GM18868 (cell line): ENCODE measurements around the gene PPP2R3B.
"Not testable (repeated sequence)": the region's sequence is repeated elsewhere in the genome, so short reads cannot be mapped to it uniquely, and the experiment has no call there.

Experiments used
- ATAC-seq: cut with Tn5 transposase; IDR thresholded peaks from one replicate; pipeline ENCODE4 v1.9.1; 2021; ENCODE audit warnings: mild to moderate bottlenecking, moderate library complexity; ENCODE audit not compliant: unreplicated experiment

Gene PPP2R3B, protein sequence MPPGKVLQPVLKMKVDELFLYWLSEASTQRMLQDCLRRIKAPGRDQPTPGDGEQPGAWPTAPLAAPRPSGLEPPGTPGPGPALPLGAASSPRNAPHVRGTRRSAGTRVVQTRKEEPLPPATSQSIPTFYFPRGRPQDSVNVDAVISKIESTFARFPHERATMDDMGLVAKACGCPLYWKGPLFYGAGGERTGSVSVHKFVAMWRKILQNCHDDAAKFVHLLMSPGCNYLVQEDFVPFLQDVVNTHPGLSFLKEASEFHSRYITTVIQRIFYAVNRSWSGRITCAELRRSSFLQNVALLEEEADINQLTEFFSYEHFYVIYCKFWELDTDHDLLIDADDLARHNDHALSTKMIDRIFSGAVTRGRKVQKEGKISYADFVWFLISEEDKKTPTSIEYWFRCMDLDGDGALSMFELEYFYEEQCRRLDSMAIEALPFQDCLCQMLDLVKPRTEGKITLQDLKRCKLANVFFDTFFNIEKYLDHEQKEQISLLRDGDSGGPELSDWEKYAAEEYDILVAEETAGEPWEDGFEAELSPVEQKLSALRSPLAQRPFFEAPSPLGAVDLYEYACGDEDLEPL

DNA sequence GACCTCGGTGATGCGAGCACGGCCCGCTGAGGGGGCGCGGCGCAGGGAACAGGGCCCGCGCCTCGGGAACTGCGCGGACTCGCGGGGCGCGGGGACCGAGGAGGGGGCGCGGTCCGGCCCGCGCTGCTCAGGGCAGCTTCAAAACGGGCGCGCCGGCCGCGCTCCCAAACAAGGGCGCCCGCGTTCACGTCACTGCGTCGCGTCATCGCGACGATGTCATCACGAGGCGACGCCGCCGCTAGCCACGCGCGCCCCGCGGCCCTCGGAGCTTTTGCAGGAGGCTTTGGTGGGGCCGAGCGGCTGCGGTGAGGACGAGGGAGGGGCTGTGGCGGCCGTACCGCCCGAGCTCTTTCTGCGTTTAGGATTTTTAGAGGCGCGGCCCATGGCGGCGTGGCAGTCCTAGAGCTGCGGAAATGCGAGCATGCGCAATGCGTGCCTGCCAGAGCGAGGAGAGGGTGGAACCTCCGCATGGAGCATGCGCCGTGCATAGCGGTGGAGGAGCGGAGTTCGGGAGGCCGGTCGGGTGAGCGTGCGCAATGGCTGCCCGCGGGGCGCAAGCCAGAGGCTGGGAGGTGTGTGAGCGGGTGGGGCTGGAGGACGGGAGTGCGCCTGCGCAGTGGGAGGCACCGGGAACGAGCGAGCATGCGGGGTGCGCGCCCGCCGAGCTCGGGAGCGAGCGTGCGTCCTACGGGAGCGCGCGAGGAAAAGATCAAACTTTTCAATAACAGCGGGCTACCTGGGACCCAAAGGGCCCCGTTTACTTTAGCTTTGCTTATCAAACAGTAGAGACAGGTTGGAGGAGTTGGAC lies at the start of gene PPP2R3B:
Gene PPP2R3B (minus strand): TSS at position 140 of the 808 bp plus-strand sequence. CDS start 216 bp downstream, outside the sequence.
- peak; percentile 94 for ATAC-seq

DNA sequence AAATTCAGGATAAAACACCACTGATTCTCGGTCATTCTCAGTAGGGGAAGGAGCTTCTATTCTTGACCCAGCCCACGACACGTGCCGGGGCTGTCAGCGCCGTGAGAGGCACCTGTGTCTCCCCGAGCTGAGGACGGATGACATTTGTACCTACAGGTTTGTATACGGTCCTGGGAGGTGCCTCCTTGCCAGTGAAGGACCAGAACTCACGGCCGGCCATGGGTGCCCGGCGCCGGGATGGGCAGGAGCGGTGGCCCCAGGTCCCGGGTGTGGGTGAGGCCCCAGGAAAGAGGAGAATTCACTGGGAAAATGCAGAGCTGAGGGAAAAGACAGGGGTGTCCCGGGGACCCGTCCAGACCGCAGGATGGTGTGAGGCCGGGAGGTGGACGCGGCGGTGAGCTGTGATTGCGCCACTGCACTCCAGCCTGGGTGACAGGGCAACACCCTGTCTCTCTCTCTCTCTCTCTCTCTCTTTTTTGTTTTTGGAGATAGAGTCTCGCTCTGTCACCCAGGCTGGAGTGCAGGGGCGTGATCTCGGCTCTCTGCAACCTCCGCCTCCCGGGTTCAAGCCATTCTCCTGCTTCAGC lies 48.9 kb upstream of the PPP2R3B start:
- no peak for ATAC-seq

DNA sequence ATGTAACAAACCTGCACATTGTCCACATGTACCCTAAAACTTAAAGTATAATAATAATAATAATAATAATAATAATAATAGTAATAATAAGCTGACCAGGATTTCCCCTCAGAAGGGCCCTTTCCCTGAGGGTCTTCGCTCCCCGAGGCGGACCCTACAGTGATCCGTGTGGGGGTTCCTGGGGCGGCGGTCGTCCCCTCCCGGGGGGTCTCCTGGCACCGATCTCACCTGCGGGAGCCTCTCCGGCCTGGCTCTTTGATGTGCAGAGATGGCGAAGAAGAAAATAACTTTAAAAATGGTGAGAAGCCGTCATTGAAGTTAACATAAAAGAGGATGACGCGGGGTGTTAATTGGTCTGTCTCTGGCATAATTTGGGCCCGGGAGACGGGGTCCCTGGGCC lies 48.2 kb upstream of the PPP2R3B start:
- no peak for ATAC-seq

DNA sequence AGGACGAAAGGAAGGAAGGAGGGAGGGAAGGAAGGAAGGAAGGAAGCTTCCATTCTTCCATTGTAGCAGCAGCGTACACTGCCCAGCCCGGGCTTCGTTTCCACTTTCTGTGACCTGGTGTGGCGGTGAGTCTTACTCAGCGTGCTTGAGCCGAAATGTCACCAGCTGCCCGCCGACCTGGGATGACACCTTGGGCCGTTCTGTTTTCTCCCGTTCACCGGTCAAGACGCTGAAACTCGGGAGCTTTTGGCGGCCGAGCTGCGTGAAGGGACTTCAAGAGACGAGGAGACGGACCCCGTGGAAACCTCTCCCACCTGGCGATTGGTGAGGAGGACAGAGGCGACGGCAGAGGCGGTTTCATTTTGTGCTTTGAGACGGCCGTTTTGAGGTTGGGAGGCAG lies 47.1 kb upstream of the PPP2R3B start:
- ATAC-seq: no peak

DNA sequence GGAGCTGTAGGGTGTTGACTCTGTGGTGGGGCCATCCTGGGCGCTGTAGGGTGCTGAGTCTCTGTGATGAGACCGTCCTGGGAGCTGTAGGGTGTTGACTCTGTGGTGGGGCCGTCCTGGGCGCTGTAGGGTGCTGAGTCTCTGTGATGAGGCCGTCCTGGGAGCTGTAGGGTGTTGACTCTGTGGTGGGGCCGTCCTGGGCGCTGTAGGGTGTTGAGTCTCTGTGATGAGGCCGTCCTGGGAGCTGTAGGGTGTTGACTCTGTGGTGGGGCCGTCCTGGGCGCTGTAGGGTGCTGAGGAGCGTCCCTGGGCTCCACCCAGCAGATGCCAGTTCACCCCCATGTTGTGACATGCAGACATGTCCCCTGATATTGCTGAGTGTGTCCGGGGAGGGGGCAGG lies 46.0 kb upstream of the PPP2R3B start:
- ATAC-seq: not testable (repeated sequence)

DNA sequence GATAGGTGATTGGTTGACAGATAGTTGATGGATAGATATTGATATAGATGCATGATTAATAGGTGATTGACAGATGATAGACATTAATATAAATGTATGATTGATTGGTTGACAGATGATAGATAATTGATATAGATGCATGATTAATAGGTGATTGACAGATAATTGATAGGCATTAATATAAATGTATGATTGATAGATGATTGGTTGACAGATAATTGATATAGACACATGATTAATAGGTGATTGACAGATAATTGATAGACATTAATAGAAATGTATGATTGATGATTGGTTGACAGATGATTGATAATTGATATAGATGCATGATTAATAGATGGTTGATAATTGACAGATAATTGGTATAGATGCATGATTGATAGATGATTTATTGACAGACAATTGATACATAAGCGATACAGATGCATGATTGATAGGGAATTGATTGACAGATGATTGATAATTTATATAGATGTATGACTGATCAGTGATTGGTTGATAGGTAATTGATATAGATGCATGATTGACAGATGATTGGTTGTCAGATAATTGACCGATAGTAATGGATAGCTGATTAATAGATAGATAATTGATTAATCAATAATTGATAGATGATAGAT lies 44.9 kb upstream of the PPP2R3B start:
- ATAC-seq: no peak

DNA sequence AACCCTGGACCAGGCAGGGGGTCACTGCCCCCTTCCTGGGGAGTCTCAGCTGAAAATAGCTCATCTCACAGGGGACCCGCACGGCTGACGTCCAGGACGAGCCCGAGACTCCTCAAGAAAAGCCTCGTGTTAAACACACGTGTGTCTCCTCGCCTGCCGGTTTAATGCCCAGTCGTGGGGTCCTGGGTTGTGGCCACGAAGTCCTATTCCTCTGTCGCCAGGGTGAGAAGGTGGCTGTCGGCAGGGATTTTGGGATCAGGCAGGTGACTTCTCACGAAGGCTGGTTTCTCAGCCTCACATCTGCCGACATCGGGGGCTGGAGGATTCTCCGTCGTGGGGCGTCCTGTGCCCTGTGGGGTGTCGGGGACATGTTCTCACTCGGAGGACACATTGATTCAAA lies 44.3 kb upstream of the PPP2R3B start:
- no peak for ATAC-seq

DNA sequence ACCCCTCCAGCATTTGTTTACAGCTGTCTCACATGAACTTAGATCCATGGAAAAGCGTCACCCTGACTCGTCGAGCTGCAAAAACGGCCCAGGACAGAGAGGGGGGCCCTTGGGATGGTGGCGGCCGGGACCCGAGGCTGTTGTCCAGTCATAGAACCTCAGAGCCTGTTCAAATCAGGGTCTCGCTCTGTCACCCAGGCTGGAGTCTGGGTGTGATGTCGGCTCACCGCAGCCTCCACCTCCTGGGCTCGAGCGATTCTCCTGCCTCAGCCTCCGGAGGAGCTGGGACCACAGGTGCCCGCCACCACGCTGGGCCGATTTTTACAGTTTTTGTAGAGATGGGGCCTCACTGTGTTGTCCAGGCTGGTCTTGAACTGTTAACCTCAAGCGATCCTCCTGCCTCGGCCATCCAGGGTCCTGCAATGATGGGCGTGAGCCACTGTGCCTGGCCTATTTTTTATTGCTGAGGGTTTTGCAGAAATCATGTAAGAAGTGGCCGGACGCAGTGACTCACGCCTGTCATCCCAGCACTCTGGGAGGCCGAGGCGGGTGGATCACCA lies 42.6 kb upstream of the PPP2R3B start:
- no peak for ATAC-seq

DNA sequence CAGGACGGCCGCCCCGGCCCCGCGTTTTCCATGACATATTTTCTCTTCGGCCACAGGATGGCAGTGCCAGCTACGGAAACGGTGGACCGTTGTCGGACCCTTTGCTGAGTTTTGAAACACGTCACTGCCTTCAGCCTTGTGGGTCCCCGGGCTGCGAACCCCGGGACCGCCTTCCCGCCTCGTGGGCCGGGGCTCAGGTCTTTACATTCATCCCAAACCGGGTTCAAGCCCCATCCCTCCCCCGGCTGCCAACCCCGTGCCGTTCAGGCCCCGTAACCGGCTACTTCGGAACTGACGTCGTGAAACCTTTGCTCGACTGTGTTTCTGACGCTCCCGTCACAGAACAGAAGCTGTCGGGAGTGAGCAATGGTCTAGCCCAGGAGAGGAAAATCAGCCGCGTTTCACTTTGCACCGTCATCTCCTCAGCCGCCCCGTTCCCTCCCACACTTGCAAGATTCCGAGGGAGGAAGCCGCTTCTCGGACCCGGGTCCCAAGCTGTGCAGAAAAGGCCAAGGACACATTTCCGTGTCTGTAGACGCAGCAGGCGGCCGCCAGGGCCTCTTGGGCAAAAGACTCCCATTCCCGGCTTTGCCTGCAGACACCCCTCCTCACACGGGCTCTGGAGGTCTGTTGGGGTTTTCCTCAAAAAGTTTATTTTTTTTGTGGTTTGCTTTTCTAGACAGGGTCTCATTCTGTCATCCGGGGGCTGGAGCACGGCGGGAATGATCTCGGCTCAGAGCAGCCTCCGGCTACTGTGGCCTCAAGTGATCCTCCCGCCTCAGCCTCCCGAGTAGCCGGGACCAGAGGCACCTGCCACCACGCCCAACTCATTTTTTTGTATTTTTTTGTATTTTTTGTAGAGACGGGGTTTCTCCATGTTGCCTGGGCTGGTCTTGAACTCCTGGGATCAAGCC lies 41.4 kb upstream of the PPP2R3B start:
- ATAC-seq: no peak

DNA sequence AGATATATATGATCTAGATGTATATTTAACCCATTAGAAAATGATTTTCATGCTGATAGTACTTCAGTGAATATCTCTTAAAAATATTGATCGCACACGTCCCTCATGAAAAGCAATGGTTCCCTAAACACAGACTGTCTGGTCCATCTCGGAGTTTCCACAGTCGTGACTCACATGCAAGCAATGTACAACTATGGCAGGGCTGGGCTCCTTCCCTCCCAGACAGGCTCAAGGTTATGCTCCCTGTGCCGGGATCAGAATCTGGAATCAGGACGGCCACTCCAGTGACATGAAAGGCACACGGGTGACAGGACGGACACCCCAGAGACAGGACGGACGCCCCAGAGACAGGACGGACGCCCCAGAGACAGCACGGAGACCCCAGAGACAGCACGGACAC lies 40.2 kb upstream of the PPP2R3B start:
- ATAC-seq: no peak

DNA sequence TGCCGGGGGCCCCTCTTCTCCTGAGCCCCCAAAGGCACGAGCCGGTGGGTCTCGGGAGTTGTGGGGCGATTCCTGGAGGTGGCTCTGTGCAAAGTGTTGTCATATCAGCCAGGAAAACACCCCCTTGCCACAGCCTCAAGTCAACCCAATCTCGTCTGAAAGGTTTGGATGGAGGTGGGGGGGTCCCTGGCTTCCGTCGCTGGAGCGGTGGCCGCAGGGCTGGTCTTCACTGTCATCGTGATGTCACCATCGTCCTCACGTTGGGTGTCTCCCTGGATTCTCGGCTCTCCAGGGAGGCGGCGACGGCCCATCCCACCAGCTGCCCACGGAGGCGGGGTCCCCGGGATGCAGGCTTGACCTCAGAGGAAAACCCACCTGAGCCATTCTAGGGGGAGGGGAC lies 38.3 kb upstream of the PPP2R3B start:
- no peak for ATAC-seq

DNA sequence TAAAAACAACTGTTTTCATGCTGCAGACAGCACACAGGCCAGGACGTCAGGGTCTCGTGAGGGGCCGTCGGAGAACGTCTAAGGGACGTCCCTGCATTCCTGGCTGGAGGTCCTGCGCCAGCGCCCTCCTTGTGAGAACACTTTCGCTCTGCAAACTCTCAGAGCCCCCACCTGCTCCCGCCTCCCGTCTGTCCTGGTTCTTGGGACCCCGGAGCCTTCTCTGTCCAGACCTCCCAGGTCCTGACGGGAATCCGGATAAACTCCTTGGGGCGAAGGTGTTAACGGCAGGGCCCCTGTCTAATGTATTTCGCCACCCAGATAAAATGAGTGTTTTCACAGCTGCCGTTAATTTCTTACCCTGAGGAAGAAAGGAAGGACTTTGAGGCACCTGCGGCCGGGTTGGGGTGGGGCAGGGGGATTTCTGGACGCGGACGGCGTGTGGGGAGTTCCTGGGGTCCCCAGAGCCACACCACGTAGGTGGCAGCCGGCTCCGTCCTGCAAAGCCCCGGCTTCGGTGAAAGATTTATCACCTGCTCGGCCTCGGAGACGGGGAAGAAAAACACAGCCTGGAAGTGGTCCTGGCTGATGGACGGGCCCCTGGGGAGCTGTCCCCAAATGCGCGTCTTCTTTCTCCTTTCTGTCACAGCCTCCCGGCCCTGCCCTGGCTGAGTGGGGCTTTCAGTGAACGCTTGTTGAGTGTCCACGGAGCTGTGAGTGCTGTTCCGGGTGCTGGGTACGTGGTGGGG lies 35.1 kb upstream of the PPP2R3B start:
- no peak for ATAC-seq

DNA sequence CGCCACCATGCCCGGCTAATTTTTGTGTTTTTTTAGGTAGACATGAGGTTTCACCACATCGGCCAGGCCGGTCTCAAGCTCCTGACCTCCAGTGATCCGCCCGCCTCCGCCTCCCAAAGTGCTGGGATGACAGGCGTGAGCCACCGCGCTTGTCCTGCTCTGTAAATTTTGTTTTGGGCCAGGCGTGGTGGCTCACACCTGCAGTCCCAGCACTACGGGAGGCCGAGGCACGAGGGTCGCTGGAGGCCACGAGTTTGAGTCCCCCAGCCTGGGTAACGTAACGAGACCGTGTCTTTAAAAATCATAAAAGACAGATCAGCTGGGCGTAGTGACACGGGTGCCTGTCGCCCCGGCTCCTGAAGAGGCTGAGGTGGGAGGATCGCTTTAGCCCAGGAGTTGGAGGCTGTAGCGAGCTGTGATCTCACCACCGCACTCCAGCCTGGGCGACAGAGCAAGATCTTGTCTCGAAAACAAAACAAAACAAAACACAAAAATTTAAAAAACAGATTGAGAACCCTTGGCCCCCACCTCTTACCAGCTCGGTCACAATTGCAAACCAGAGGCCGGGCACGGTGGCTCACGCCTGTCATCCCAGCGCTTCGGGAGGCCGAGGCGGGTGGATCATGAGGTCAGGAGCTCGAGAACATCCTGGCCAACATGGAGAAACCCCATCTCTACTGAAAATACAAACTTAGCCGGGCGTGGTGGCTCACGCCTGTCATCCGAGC lies 34.0 kb upstream of the PPP2R3B start:
- ATAC-seq: no peak

DNA sequence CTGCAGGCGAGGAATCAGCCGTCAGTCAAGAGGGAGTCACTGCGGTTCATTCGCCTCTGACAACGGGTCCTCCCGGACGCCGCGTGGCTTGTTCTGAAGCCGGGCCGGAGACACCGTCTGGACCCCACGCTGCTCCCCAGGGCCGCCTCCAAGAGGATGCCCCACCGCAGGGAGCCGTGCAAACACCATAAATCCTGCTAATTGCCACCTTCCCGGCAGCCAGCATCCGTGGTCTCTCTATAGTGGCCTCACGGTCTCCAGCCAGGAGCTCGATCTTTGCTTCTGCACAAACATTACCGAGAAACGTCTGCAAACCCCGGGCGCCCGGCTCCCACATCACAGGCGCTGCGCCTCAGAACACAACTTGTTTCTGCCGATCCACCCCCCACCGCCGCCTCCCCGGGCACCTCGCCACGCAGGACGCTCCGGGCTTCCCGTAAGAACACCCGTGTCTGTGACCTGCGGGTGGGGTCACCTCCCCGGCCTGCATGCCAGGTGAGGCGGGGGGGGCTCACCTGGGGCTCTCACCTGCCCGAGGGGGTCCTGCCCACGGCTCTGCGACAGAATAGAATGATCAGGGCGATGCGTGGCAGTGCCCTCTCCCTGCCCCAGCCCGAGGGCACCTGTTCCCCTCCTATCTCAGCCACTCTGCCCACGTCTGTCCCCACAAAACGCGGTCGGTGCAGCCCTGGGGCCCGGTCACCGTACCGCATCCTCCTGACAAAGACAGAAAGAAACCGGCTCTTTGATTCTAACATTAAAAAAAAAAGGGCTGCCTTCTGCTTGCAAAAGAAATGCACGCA lies 32.4 kb upstream of the PPP2R3B start:
- ATAC-seq: no peak

DNA sequence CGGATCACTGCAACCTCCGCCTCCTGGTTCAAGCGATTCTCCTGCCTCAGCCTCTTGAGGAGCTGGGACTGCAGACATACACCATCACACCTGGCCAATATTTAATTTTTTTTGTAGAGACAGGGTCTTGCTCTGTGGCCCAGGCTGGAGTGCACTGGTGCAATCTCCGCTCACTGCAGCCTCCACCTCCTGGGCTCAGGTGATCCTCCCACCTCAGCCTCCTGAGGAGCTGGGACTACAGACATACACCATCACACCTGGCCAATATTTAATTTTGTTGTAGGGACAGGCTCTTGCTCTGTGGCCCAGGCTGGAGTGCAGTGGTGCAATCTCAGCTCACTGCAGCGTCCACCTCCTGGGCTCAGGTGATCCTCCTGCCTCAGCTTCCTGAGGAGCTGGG lies 28.8 kb upstream of the PPP2R3B start:
- not testable (repeated sequence) for ATAC-seq

DNA sequence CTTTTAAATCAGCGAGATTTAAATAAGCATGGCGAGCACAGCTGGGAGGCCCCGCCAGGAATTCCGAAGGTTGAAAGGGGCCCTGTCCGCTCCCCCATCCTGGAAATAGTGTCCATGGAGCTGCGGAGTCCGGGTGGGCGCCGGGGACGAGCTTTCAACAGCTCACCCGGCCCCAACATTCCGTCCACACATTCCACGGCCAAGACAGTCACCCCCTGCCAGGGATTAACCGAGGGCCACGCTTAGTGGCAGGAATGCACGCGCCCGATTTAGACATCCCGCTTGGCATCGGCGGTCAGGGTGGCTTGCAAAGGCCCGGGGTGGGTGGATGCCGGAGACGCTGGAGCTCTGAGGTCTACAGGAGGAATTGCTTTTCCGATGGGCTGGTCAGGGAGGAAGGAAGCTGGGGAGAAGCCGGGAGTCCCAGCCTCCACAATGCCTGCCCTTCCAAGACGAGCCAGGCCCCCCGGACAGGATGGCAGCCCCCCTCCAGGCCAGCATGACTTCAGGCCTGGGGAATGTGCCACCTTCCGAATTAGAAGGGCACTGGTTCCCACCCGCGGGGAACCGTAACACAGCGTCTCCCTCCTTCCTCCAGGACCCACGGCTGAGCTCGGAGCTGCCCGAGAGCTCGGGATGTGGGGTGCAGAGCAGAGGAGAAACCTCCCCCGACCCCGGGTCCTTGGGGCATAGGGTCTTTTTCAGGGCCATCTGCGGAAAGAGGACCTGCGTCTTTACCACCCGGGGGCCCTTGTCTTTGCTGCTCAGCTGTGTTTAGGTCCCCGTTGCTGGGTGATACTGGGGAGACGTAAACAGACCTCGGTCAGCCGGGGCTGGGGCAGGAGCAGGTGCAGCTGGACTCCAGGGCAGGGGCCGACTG lies 26.9 kb upstream of the PPP2R3B start:
- ATAC-seq: no peak
